Measurements from ENCODE around the gene ATP1A1.
A peak's percentile ranks its signal among the peaks of the same experiment; 100 is the strongest.

The ATP1A1 gene

DNA sequence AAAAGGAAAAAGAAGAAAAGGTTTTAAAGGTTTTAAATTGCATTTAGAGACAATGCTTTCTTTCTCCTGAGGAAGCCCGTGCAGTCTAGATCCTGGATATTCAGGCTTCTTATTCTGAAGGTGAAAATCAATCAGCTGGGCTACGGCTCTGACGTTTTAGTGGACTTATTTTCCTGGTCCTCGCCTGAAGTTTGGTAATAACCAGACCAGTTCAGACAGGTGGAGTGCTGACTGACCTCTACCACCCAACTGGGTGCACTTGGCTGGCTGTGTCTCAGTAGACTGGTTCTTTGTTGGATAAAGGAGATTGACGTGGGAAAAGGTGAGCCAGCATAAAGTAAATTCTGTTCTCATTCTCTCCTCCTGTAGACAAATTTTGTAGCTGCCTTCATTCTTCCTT is 7.2 kb upstream of the ATP1A1 start:
- TF ChIP-seq OSR1 (CRISPR knock-in tag; IDR thresholded peaks at IDR 0.05), result no peak
- no peak for TF ChIP-seq ISL1 (CRISPR knock-in tag; IDR thresholded peaks at IDR 0.05)
- TF ChIP-seq, protein P1, sequence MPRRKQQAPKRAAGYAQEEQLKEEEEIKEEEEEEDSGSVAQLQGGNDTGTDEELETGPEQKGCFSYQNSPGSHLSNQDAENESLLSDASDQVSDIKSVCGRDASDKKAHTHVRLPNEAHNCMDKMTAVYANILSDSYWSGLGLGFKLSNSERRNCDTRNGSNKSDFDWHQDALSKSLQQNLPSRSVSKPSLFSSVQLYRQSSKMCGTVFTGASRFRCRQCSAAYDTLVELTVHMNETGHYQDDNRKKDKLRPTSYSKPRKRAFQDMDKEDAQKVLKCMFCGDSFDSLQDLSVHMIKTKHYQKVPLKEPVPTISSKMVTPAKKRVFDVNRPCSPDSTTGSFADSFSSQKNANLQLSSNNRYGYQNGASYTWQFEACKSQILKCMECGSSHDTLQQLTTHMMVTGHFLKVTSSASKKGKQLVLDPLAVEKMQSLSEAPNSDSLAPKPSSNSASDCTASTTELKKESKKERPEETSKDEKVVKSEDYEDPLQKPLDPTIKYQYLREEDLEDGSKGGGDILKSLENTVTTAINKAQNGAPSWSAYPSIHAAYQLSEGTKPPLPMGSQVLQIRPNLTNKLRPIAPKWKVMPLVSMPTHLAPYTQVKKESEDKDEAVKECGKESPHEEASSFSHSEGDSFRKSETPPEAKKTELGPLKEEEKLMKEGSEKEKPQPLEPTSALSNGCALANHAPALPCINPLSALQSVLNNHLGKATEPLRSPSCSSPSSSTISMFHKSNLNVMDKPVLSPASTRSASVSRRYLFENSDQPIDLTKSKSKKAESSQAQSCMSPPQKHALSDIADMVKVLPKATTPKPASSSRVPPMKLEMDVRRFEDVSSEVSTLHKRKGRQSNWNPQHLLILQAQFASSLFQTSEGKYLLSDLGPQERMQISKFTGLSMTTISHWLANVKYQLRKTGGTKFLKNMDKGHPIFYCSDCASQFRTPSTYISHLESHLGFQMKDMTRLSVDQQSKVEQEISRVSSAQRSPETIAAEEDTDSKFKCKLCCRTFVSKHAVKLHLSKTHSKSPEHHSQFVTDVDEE (CRISPR knock-in tag; IDR thresholded peaks at IDR 0.05), result no peak
- no peak for TF ChIP-seq ESRRG (CRISPR knock-in tag; IDR thresholded peaks at IDR 0.05)
- no peak for TF ChIP-seq TOX (CRISPR knock-in tag; IDR thresholded peaks at IDR 0.05; ENCODE audit: borderline replicate concordance)
- no peak for TF ChIP-seq RARB (CRISPR knock-in tag; IDR thresholded peaks at IDR 0.05)
- no peak for TF ChIP-seq ZFP3 (CRISPR knock-in tag; IDR thresholded peaks at IDR 0.05)
- TF ChIP-seq, protein P2, sequence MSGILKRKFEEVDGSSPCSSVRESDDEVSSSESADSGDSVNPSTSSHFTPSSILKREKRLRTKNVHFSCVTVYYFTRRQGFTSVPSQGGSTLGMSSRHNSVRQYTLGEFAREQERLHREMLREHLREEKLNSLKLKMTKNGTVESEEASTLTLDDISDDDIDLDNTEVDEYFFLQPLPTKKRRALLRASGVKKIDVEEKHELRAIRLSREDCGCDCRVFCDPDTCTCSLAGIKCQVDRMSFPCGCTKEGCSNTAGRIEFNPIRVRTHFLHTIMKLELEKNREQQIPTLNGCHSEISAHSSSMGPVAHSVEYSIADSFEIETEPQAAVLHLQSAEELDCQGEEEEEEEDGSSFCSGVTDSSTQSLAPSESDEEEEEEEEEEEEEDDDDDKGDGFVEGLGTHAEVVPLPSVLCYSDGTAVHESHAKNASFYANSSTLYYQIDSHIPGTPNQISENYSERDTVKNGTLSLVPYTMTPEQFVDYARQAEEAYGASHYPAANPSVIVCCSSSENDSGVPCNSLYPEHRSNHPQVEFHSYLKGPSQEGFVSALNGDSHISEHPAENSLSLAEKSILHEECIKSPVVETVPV (CRISPR knock-in tag; IDR thresholded peaks at IDR 0.05), result no peak
- TF ChIP-seq ZNF8 (CRISPR knock-in tag; IDR thresholded peaks at IDR 0.05), result no peak
- TF ChIP-seq, protein P3, sequence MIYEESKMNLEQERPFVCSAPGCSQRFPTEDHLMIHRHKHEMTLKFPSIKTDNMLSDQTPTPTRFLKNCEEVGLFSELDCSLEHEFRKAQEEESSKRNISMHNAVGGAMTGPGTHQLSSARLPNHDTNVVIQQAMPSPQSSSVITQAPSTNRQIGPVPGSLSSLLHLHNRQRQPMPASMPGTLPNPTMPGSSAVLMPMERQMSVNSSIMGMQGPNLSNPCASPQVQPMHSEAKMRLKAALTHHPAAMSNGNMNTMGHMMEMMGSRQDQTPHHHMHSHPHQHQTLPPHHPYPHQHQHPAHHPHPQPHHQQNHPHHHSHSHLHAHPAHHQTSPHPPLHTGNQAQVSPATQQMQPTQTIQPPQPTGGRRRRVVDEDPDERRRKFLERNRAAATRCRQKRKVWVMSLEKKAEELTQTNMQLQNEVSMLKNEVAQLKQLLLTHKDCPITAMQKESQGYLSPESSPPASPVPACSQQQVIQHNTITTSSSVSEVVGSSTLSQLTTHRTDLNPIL (CRISPR knock-in tag; IDR thresholded peaks at IDR 0.05; ENCODE audit: low read depth), result no peak
- no peak for TF ChIP-seq SNAI2 (CRISPR knock-in tag; IDR thresholded peaks at IDR 0.05)
- TF ChIP-seq ZC3H10 (CRISPR knock-in tag; IDR thresholded peaks at IDR 0.05), result no peak
- TF ChIP-seq ZFP30 (CRISPR knock-in tag; IDR thresholded peaks at IDR 0.05), result no peak
- no peak for TF ChIP-seq ARNTL (CRISPR knock-in tag; IDR thresholded peaks at IDR 0.05; ENCODE audit: borderline replicate concordance, low read depth)
- no peak for TF ChIP-seq CSDC2 (CRISPR knock-in tag; IDR thresholded peaks at IDR 0.05)
- TF ChIP-seq, protein P4, sequence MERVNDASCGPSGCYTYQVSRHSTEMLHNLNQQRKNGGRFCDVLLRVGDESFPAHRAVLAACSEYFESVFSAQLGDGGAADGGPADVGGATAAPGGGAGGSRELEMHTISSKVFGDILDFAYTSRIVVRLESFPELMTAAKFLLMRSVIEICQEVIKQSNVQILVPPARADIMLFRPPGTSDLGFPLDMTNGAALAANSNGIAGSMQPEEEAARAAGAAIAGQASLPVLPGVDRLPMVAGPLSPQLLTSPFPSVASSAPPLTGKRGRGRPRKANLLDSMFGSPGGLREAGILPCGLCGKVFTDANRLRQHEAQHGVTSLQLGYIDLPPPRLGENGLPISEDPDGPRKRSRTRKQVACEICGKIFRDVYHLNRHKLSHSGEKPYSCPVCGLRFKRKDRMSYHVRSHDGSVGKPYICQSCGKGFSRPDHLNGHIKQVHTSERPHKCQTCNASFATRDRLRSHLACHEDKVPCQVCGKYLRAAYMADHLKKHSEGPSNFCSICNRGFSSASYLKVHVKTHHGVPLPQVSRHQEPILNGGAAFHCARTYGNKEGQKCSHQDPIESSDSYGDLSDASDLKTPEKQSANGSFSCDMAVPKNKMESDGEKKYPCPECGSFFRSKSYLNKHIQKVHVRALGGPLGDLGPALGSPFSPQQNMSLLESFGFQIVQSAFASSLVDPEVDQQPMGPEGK (CRISPR knock-in tag; IDR thresholded peaks at IDR 0.05; ENCODE audit: borderline replicate concordance), result no peak
- no peak for TF ChIP-seq ZNF565 (CRISPR knock-in tag; conservative IDR thresholded peaks at IDR 0.05; ENCODE audit: low read depth)
- TF ChIP-seq, protein P5, sequence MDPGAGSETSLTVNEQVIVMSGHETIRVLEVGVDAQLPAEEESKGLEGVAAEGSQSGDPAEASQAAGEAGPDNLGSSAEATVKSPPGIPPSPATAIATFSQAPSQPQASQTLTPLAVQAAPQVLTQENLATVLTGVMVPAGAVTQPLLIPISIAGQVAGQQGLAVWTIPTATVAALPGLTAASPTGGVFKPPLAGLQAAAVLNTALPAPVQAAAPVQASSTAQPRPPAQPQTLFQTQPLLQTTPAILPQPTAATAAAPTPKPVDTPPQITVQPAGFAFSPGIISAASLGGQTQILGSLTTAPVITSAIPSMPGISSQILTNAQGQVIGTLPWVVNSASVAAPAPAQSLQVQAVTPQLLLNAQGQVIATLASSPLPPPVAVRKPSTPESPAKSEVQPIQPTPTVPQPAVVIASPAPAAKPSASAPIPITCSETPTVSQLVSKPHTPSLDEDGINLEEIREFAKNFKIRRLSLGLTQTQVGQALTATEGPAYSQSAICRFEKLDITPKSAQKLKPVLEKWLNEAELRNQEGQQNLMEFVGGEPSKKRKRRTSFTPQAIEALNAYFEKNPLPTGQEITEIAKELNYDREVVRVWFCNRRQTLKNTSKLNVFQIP (CRISPR knock-in tag; IDR thresholded peaks at IDR 0.05; ENCODE audit: borderline replicate concordance, low read depth), result no peak
- peak; percentile 28 for ATAC-seq

DNA sequence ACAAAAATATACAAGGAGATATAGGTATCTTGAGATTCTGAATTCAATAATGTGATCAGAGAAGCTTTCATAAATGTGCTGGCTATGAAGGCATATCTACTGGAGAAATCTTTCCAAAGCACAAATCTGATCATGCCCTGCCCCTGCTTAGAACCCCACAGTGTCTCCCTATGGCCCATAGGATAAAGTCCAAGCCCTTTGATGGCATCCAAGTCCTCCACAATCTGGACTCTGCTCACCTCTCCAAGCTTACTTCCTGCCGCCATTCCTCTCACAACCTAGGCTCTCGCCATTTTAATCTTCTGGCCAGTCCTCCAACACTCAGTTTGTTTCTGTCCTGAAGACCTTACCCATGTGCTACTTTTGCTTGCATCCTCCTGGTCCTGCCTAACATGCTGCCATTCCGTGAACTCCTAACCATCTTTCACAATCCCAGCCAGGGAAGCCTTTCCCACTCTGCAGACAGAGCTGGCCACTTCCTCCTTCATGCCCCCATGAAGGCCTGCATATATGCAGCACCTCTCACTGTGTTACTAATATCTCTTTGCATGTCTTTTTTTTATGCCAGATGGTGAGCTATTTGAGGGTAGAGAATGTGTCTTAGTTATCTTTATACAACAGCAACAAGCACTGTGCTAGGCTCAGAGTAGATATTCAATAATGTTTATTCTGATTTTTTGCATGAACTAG is 5.6 kb upstream of the ATP1A1 start:
- ATAC-seq, result no peak
- no peak for TF ChIP-seq OSR1 (CRISPR knock-in tag; IDR thresholded peaks at IDR 0.05)
- TF ChIP-seq ISL1 (CRISPR knock-in tag; IDR thresholded peaks at IDR 0.05), result no peak
- TF ChIP-seq PPARA (CRISPR knock-in tag; IDR thresholded peaks at IDR 0.05; ENCODE audit: borderline replicate concordance), result no peak
- TF ChIP-seq, protein P1 (CRISPR knock-in tag; IDR thresholded peaks at IDR 0.05), result no peak
- TF ChIP-seq ESRRG (CRISPR knock-in tag; IDR thresholded peaks at IDR 0.05), result no peak
- TF ChIP-seq, protein P5 (CRISPR knock-in tag; IDR thresholded peaks at IDR 0.05; ENCODE audit: borderline replicate concordance, low read depth), result no peak
- no peak for TF ChIP-seq ZFP3 (CRISPR knock-in tag; IDR thresholded peaks at IDR 0.05)
